Measurements from ENCODE around the gene POLD2.

GRCh38 chr7:44064791-44065430 is 58.4 kb downstream of the POLD2 start:
- TF ChIP-seq ZBTB14 (CRISPR knock-in tag; IDR thresholded peaks at IDR 0.05) (no peak), CTCF (CRISPR knock-in tag; IDR thresholded peaks at IDR 0.05) (no peak), MLLT10 (CRISPR knock-in tag; IDR thresholded peaks at IDR 0.05) (no peak)
